ENCODE measurements around the gene FGR. TPM values are rescaled to one million over a fixed set of nuclear protein-coding genes. Genes with fewer than 3 reads are reported as not detected.

The FGR gene
- total RNA-seq, 1 experiment from 2014 or later: not detected

DNA sequence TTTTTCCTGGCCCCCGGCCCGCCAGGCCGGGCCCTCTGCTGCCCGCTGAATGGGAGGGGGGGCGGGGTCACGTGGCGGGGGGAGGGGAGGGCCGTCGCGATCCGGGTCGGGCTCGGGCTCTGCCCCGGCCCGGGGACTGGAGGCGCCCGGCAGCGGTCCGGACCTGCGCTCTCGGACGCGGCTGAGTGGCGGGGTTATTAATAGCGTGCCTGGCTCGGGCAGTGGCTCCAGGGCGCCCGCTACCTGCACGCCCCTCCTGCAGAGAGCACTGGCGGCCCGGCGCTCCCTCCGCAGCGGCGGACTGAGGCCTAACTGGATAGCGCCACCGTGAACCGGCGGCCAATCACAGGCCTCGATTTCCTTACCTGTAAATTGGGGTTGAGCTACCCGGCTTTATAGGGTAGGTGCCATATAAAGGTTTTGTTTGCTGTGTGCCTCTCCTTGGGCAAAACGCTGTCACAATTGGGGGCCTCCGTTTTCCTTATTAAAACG lies 59.1 kb downstream of the FGR start (continued):
- TF ChIP-seq RAD21 (IDR thresholded peaks at IDR 0.05; ENCODE audit: low read depth) (no peak), ZFX (IDR thresholded peaks at IDR 0.05) (no peak), POLR2A (IDR thresholded peaks at IDR 0.05; ENCODE audit: borderline replicate concordance, extremely low read depth, insufficient read depth, insufficient read length) (no peak), SP1 (IDR thresholded peaks at IDR 0.05; ENCODE audit: low read depth) (no peak), SIN3A (IDR thresholded peaks at IDR 0.05; ENCODE audit: low read depth) (no peak), CBX3 (IDR thresholded peaks at IDR 0.05; ENCODE audit: low read depth) (no peak)
- TF ChIP-seq, protein P1, sequence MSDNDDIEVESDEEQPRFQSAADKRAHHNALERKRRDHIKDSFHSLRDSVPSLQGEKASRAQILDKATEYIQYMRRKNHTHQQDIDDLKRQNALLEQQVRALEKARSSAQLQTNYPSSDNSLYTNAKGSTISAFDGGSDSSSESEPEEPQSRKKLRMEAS (IDR thresholded peaks at IDR 0.05): no peak

DNA sequence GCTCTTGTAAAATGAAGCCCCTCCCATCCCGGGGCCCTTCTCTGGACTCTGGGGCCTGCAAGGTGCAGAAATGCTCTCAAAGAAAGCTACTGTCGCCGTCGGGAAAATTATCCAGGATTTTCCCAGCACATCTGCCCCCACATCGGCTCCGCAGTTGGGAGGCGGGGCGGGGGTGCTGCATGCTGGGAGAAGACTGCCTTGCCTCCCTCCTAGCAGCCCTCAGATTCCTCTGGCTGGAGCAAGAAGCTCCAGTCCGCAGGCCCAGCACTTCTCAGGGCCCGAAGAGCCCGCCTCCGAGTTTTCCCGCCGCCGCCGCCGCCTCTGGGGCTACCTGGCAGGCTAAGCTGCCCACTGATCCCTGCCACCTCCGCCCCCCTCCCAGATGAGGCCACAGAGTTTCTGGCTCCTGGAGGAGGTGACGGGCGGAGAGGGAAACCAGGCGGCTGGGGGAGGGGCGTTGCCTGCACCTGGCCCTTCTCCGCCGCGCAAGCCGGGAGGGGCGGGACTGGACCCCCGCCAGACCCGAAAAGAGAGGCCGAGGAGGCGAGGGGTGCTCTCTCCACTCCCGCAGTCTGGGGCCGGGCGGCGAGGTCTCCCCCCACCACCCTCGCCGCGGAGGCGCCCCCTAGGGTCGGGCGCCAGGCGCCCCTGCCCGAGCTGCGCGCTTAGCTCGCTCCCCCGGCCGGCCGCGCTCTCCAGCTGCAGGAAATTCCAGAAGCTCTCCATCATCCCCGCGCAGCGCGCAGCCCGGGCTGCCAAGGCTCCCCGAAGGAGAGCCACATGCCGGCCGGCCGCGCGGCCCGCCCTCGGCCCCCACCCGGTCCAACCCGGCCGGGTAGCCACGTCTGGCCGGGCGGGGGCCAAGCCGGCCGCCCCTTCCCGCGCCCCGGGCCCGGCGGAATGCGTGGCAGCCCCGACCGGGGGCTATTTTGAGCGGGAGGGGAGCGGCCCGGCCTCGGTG lies 59.8 kb downstream of the FGR start:
- Histone ChIP-seq H3K9me3 (ENCODE audit: control insufficient read depth in 1 of 2, insufficient read depth in 1 of 2, low read depth in 1 of 2, low read length in 2 of 2) (no peaks in the 10 kb centered on the region), H3K27ac (ENCODE audit: low read depth, low read length) (no peak overlapping the region), H2AFZ (ENCODE audit: low read depth, low read length, poor library complexity, severe bottlenecking) (no peak overlapping the region), H3K9ac (ENCODE audit: low read length) (no peak overlapping the region), H3K36me3 (ENCODE audit: control insufficient read depth in 1 of 2, insufficient read depth in 2 of 2, low read length in 2 of 2) (no peaks in the 10 kb centered on the region), H3K79me2 (ENCODE audit: insufficient read depth, low read length) (peaks cover 66% of the 10 kb centered on the region), H3K4me2 (ENCODE audit: low read length) (no peak overlapping the region), H4K20me1 (ENCODE audit: insufficient read depth) (no peaks in the 10 kb centered on the region; the same call in 1 of the 2 replicates), H3K27me3 (ENCODE audit: insufficient read depth, low read length) (no peaks in the 10 kb centered on the region), H3K4me1 (ENCODE audit: control insufficient read depth in 1 of 2, insufficient read depth in 2 of 2, low read length in 2 of 2) (peaks cover 32 to 44% of the 10 kb centered on the region in 2 experiments), H3K4me3 (replicated peaks in 1 of 2; ENCODE audit: low read depth in 1 of 2, low read length in 2 of 2) (no peak overlapping the region), H3K9me2 (ENCODE audit: insufficient read depth) (no peaks in the 10 kb centered on the region)
- no peak for DNase-seq (ENCODE audit: low read depth, low spot score)
- CTCF ChIA-PET: no interaction called here
- BruUV-seq (replicated peaks): no TSS peak
- ATAC-seq: no peak
- intact Hi-C loops (cut with micrococcal nuclease): no loop called here
- TF ChIP-seq JUND (IDR thresholded peaks at IDR 0.05) (no peak), FOSL1 (IDR thresholded peaks at IDR 0.05; ENCODE audit: low read depth) (no peak), CBX3 (IDR thresholded peaks at IDR 0.05; ENCODE audit: low read depth) (no peak), ELF1 (IDR thresholded peaks at IDR 0.05; ENCODE audit: borderline replicate concordance, low read depth) (no peak), SIN3A (IDR thresholded peaks at IDR 0.05; ENCODE audit: low read depth) (no peak), EGR1 (IDR thresholded peaks at IDR 0.05; ENCODE audit: low read depth) (no peak), SP1 (IDR thresholded peaks at IDR 0.05; ENCODE audit: low read depth) (no peak), YY1 (IDR thresholded peaks at IDR 0.05; ENCODE audit: extremely low read depth, insufficient replicate concordance, low read depth, low read length) (no peak), SRF (IDR thresholded peaks at IDR 0.05; ENCODE audit: low read depth) (no peak), ZFX (IDR thresholded peaks at IDR 0.05) (no peak), CEBPB (IDR thresholded peaks at IDR 0.05; ENCODE audit: low read depth) (no peak), POLR2A (IDR thresholded peaks at IDR 0.05; ENCODE audit: borderline replicate concordance, extremely low read depth, insufficient read depth, insufficient read length) (no peak), RAD21 (IDR thresholded peaks at IDR 0.05; ENCODE audit: low read depth) (no peak)
- TF ChIP-seq, protein P2, sequence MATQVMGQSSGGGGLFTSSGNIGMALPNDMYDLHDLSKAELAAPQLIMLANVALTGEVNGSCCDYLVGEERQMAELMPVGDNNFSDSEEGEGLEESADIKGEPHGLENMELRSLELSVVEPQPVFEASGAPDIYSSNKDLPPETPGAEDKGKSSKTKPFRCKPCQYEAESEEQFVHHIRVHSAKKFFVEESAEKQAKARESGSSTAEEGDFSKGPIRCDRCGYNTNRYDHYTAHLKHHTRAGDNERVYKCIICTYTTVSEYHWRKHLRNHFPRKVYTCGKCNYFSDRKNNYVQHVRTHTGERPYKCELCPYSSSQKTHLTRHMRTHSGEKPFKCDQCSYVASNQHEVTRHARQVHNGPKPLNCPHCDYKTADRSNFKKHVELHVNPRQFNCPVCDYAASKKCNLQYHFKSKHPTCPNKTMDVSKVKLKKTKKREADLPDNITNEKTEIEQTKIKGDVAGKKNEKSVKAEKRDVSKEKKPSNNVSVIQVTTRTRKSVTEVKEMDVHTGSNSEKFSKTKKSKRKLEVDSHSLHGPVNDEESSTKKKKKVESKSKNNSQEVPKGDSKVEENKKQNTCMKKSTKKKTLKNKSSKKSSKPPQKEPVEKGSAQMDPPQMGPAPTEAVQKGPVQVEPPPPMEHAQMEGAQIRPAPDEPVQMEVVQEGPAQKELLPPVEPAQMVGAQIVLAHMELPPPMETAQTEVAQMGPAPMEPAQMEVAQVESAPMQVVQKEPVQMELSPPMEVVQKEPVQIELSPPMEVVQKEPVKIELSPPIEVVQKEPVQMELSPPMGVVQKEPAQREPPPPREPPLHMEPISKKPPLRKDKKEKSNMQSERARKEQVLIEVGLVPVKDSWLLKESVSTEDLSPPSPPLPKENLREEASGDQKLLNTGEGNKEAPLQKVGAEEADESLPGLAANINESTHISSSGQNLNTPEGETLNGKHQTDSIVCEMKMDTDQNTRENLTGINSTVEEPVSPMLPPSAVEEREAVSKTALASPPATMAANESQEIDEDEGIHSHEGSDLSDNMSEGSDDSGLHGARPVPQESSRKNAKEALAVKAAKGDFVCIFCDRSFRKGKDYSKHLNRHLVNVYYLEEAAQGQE (IDR thresholded peaks at IDR 0.05; ENCODE audit: low read depth): no peak
- TF ChIP-seq, protein P3, sequence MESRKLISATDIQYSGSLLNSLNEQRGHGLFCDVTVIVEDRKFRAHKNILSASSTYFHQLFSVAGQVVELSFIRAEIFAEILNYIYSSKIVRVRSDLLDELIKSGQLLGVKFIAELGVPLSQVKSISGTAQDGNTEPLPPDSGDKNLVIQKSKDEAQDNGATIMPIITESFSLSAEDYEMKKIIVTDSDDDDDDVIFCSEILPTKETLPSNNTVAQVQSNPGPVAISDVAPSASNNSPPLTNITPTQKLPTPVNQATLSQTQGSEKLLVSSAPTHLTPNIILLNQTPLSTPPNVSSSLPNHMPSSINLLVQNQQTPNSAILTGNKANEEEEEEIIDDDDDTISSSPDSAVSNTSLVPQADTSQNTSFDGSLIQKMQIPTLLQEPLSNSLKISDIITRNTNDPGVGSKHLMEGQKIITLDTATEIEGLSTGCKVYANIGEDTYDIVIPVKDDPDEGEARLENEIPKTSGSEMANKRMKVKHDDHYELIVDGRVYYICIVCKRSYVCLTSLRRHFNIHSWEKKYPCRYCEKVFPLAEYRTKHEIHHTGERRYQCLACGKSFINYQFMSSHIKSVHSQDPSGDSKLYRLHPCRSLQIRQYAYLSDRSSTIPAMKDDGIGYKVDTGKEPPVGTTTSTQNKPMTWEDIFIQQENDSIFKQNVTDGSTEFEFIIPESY (IDR thresholded peaks at IDR 0.05; ENCODE audit: extremely low read depth, insufficient replicate concordance, low read length): no peak
- TF ChIP-seq, protein P4, sequence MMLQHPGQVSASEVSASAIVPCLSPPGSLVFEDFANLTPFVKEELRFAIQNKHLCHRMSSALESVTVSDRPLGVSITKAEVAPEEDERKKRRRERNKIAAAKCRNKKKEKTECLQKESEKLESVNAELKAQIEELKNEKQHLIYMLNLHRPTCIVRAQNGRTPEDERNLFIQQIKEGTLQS (IDR thresholded peaks at IDR 0.05): no peak
- RAD21 ChIA-PET (ENCODE audit: low non-redundant PET in 1 of 2, low total read pairs in 2 of 2, uncharacterized antibody in 2 of 2, unreplicated experiment in 2 of 2): no interaction called here
- POLR2A ChIA-PET: no interaction called here
